ENCODE measurements around the gene SELP. TPM values are rescaled to one million over a fixed set of nuclear protein-coding genes. Genes with fewer than 3 reads are reported as not detected.

Gene SELP
- polyA plus RNA-seq, result not detected in 2 replicates

GRCh38 chr1:169630006-169630405 is at the start of gene SELP:
Gene SELP (minus strand): TSS chr1:169630124. CDS start chr1:169630074, 50 bp downstream.

GRCh38 chr1:169586395-169587255 is 43.3 kb downstream of the SELP start, which contains the start of gene F5:
Gene F5 (minus strand): TSS chr1:169586481. CDS start chr1:169586386, 95 bp downstream.

Other genes starting within 250 kb of the SELP start
- gene CCDC181, start 202.7 kb downstream of the SELP start, polyA plus RNA-seq, result 13.1 and 16.6 TPM in 2 replicates
- 62.1 and 67.6 TPM in 2 replicates for gene SLC19A2, start 144.2 kb downstream of the SELP start, polyA plus RNA-seq
- 0.07 and 1.4 TPM in 2 replicates for gene F5, start 43.6 kb downstream of the SELP start, polyA plus RNA-seq
- gene SELL, start 81.5 kb upstream of the SELP start, polyA plus RNA-seq, result not detected in 2 replicates
- gene SELE, start 104.0 kb upstream of the SELP start, polyA plus RNA-seq, result not detected in 2 replicates
- 9.6 and 24.4 TPM in 2 replicates for gene METTL18, start 164.8 kb upstream of the SELP start, polyA plus RNA-seq